Muscle layer of duodenum (tissue), 2 donors: Measurements from ENCODE around the gene POLR1A.

Experiments used
- H3K27ac ChIP-seq: one replicate; pipeline ENCODE4 v1.7.0; 2013; ENCODE audit warnings: mild to moderate bottlenecking, low read length
- H3K27me3 ChIP-seq: one replicate; pipeline ENCODE4 v1.7.0; 2013; ENCODE audit warnings: low read depth, mild to moderate bottlenecking, control low read depth, low read length
- H3K36me3 ChIP-seq, 2 donors: one replicate each; pipeline ENCODE4 v1.7.0; 2013; ENCODE audit warnings: low read length in 2 of 2, control low read depth in 1 of 2, mild to moderate bottlenecking in 1 of 2; ENCODE audit not compliant: insufficient read depth in 2 of 2, control insufficient read depth in 1 of 2
- H3K4me1 ChIP-seq, 2 donors: one replicate each; pipeline ENCODE4 v1.7.0; 2013; ENCODE audit warnings: low read length in 2 of 2, mild to moderate bottlenecking in 2 of 2, control low read depth in 1 of 2, moderate library complexity in 1 of 2; ENCODE audit not compliant: insufficient read depth in 2 of 2, control insufficient read depth in 1 of 2
- H3K4me3 ChIP-seq, 2 donors: one replicate each; pipeline ENCODE4 v1.7.0; 2013; ENCODE audit warnings: low read length in 2 of 2, low read depth in 1 of 2, mild to moderate bottlenecking in 1 of 2
- H3K9me3 ChIP-seq, 2 donors: one replicate each; pipeline ENCODE4 v1.7.0; 2013; ENCODE audit warnings: low read length in 2 of 2, control low read depth in 1 of 2, mild to moderate bottlenecking in 1 of 2; ENCODE audit not compliant: control insufficient read depth in 1 of 2
- donor health status: healthy.

The POLR1A gene

GRCh38 chr2:86002375-86002774, 103.3 kb downstream of the POLR1A start:
- no peak overlapping the region for H3K4me3 ChIP-seq
- peaks cover 21 to 22% of the 10 kb centered on the region in 2 donors for H3K4me1 ChIP-seq
- no peaks in the 10 kb centered on the region for H3K36me3 ChIP-seq
- H3K27ac ChIP-seq: no peak overlapping the region
- no peaks in the 10 kb centered on the region for H3K27me3 ChIP-seq
- no peaks in the 10 kb centered on the region for H3K9me3 ChIP-seq

GRCh38 chr2:86001326-86001725, 104.4 kb downstream of the POLR1A start:
- Histone ChIP-seq H3K9me3 (no peaks in the 10 kb centered on the region), H3K36me3 (no peaks in the 10 kb centered on the region), H3K27me3 (no peaks in the 10 kb centered on the region), H3K4me3 (no peak overlapping the region), H3K27ac (no peak overlapping the region), H3K4me1 (peaks cover 32 to 33% of the 10 kb centered on the region in 2 donors)

GRCh38 chr2:86000938-86001312, 104.8 kb downstream of the POLR1A start:
- no peaks in the 10 kb centered on the region for H3K9me3 ChIP-seq
- H3K4me1 ChIP-seq: peaks cover 36 to 37% of the 10 kb centered on the region in 2 donors
- no peak overlapping the region for H3K27ac ChIP-seq
- no peak overlapping the region for H3K4me3 ChIP-seq
- H3K36me3 ChIP-seq: no peaks in the 10 kb centered on the region
- H3K27me3 ChIP-seq: no peaks in the 10 kb centered on the region

- Histone ChIP-seq H3K36me3 (no peaks in the 10 kb centered on the region), H3K4me3 (no peak overlapping the region), H3K27ac (no peak overlapping the region), H3K27me3 (no peaks in the 10 kb centered on the region), H3K9me3 (no peaks in the 10 kb centered on the region), H3K4me1 (peaks cover 38 to 40% of the 10 kb centered on the region in 2 donors)
Observed at GRCh38 chr2:86000131-86000937, 105.4 kb downstream of the POLR1A start.

GRCh38 chr2:85999061-85999831, 106.4 kb downstream of the POLR1A start:
- Histone ChIP-seq H3K4me1 (peaks cover 42 to 47% of the 10 kb centered on the region in 2 donors), H3K27ac (peak overlapping the region; percentile 67), H3K36me3 (no peaks in the 10 kb centered on the region), H3K9me3 (no peaks in the 10 kb centered on the region), H3K4me3 (no peak overlapping the region), H3K27me3 (no peaks in the 10 kb centered on the region)

GRCh38 chr2:85998071-85998991, 107.4 kb downstream of the POLR1A start:
- Histone ChIP-seq H3K27me3 (no peaks in the 10 kb centered on the region), H3K36me3 (no peaks in the 10 kb centered on the region), H3K27ac (peak overlapping the region; percentile 67), H3K9me3 (no peaks in the 10 kb centered on the region), H3K4me1 (peaks cover 46 to 52% of the 10 kb centered on the region in 2 donors), H3K4me3 (peak overlapping the region in 1 of 2 donors; percentile 22)

GRCh38 chr2:85997017-85997970, 108.4 kb downstream of the POLR1A start:
- no peaks in the 10 kb centered on the region for H3K36me3 ChIP-seq
- H3K4me1 ChIP-seq: peaks cover 46 to 52% of the 10 kb centered on the region in 2 donors
- no peak overlapping the region for H3K4me3 ChIP-seq
- no peaks in the 10 kb centered on the region for H3K9me3 ChIP-seq
- H3K27me3 ChIP-seq: no peaks in the 10 kb centered on the region
- H3K27ac ChIP-seq: peak overlapping the region; percentile 67

GRCh38 chr2:85996591-85996990, 109.1 kb downstream of the POLR1A start:
- Histone ChIP-seq H3K4me1 (peaks cover 46 to 52% of the 10 kb centered on the region in 2 donors), H3K4me3 (no peak overlapping the region), H3K27ac (peak overlapping the region; percentile 67), H3K36me3 (no peaks in the 10 kb centered on the region), H3K27me3 (no peaks in the 10 kb centered on the region), H3K9me3 (no peaks in the 10 kb centered on the region)

GRCh38 chr2:85995648-85996529, 109.8 kb downstream of the POLR1A start:
- H3K27me3 ChIP-seq: no peaks in the 10 kb centered on the region
- no peaks in the 10 kb centered on the region for H3K36me3 ChIP-seq
- H3K9me3 ChIP-seq: no peaks in the 10 kb centered on the region
- H3K4me1 ChIP-seq: peaks cover 46 to 52% of the 10 kb centered on the region in 2 donors
- H3K27ac ChIP-seq: peak overlapping the region; percentile 67
- H3K4me3 ChIP-seq: no peak overlapping the region
